Esophagus muscularis mucosa (tissue), 3 donors: ENCODE data around the gene NOX4.
A peak's percentile ranks its signal among the peaks of the same experiment; 100 is the strongest.
"Not testable (repeated sequence)": the region's sequence is repeated elsewhere in the genome, so short reads cannot be mapped to it uniquely, and the experiment has no call there.

ENCODE experiments used
- CTCF ChIP-seq, 3 experiments: fragments of 200-600 bp in 2 of 3; fragments of 450-650 bp in 1 of 3; sonication (generic) in 2 of 3; IDR thresholded peaks; one replicate each; pipeline ENCODE4 v1.5.1; 2017 to 2019; ENCODE audit warnings: antibody characterized with exemption in 3 of 3, mild to moderate bottlenecking in 2 of 3, moderate library complexity in 1 of 3
- EP300 ChIP-seq: sonication (generic); formaldehyde crosslinking; IDR thresholded peaks from one replicate; pipeline ENCODE4 v1.6.1; 2017; ENCODE audit warnings: antibody characterized with exemption

GRCh38 chr11:89333704-89334103 lies 157.5 kb downstream of the NOX4 start:
- peak in 2 of 3 experiments; percentile 7 to 27 for TF ChIP-seq CTCF (IDR thresholded peaks at IDR 0.05)
- TF ChIP-seq EP300 = not testable (repeated sequence)
